ENCODE results near the gene THBS2.

The THBS2 gene

DNA sequence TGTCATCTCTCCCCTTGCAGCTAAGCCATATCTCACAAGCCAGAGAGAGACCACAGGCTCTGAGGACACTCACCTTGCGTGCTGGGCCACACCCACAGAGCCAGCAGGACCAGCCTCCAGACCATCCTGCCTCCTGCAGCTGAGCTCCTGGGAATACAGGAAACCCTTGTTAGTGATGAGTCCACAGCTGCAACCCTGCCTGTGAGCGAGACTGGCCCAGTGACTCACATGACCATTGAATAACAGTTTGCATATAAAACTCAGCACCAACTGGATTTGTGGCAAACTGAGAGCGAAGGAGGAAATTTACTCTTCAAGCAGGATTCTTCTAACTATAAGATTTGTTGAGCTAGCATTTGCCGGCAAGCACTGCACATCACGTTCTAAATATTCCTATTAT lies 3.0 kb downstream of the THBS2 start:
- peak overlapping the region; percentile 73 to 93 for H3K27ac ChIP-seq
- peak; percentile 82 for DNase-seq (ENCODE audit: low spot score)
- TF ChIP-seq, protein P1, sequence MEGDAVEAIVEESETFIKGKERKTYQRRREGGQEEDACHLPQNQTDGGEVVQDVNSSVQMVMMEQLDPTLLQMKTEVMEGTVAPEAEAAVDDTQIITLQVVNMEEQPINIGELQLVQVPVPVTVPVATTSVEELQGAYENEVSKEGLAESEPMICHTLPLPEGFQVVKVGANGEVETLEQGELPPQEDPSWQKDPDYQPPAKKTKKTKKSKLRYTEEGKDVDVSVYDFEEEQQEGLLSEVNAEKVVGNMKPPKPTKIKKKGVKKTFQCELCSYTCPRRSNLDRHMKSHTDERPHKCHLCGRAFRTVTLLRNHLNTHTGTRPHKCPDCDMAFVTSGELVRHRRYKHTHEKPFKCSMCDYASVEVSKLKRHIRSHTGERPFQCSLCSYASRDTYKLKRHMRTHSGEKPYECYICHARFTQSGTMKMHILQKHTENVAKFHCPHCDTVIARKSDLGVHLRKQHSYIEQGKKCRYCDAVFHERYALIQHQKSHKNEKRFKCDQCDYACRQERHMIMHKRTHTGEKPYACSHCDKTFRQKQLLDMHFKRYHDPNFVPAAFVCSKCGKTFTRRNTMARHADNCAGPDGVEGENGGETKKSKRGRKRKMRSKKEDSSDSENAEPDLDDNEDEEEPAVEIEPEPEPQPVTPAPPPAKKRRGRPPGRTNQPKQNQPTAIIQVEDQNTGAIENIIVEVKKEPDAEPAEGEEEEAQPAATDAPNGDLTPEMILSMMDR (IDR thresholded peaks at IDR 0.05), result no peak
- peak overlapping the region; percentile 82 for H3K4me3 ChIP-seq

DNA sequence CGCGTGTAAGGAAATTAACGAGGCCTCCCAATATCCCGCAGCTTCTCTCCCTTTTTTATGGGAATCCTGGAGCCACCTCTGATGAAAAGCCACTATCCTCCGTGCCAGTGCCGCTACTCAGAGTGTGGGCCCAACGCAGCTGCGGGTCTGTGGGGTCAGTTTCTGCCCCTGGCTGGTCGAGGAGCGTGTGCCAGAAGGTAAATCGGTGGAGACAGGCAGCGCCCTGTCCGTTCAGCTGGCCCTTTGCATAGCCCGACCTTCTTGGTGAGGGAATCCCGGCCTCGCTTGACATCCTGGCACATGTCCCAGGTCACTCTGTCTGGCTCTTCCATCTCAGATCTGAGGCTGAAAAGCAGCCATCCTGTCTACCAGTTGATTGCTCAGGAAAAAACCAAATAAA lies 4.6 kb downstream of the THBS2 start:
- Histone ChIP-seq H3K4me3 (peak overlapping the region; percentile 33), H3K27ac (peak overlapping the region; percentile 41 to 93)
- TF ChIP-seq, protein P1 (IDR thresholded peaks at IDR 0.05), result no peak
- DNase-seq (ENCODE audit: low spot score), result peak; percentile 69

DNA sequence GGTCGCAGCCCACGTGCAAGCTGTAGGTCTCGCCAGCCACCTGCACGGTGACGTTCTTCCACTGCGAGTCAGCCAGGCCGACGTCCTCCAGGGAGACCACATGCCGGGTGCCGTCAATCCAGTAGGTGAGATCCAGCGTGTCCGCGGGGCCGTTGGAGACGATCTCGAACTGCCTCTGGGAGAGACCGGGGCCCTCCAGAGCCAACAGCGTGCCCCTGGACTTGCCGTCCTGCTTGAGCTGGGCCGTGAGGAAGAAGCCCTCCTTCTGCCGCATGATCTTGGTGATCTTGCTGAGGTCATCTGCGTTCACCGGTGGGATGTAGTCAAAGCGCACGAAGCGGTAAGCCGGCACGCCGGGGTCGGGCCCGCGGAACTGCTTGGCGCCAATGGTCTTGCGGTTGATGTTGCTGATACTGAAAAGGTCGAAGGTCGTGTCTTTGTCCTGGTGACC lies 5.1 kb downstream of the THBS2 start:
- TF ChIP-seq, protein P1 (IDR thresholded peaks at IDR 0.05), result no peak
- peak; percentile 70 for DNase-seq (ENCODE audit: low spot score)

DNA sequence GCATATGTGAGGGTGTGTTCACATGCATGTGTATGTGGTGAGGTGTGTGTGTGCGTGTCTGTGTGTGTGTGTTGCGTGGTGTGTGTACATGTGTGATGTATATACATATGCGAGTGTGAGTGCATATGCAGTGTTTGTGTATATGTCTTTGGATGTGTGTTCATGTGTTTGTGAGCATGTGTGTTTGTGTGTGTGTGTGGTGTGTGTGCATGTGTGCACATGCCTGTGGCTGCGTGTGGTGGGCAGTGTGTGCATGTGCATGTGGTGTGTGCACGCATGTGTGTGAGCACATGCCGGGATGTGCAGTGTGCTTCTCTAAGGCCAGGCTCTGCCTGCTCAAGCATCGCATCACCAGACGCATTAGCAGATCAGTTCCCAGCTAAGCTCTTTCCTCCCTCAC lies 5.7 kb downstream of the THBS2 start:
- DNase-seq (ENCODE audit: low spot score), result peak; percentile 21
- Histone ChIP-seq H3K27ac (peak overlapping the region in 1 of 2 donors; percentile 93), H3K4me3 (peak overlapping the region; percentile 55)
- TF ChIP-seq, protein P1 (IDR thresholded peaks at IDR 0.05), result no peak

More for the DNA sequence above, 5.1 kb downstream of the THBS2 start:
- H3K4me3 ChIP-seq, result no peak overlapping the region
- H3K27ac ChIP-seq, result peak overlapping the region in 1 of 2 donors; percentile 93

DNA sequence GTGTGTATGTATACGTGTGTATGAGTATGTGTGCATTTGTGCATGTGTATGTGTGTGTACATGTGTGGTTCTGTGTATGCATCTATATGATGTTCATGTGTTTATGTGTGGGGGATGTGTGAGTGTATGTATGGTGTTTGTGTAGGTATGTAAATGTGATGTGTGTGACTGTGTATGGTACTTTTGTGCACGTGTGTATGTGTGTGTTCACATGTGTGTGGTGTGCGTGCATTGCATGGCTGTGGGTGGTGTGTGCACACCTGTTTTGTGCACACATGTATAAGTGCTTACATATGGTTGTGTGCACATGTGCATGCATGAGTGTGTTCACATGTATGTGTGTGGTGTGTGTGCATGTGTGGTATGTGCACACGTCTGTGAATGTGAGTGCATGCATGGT lies 6.2 kb downstream of the THBS2 start:
- no peak for DNase-seq (ENCODE audit: low spot score)
- peak overlapping the region; percentile 55 for H3K4me3 ChIP-seq
- no peak overlapping the region for H3K27ac ChIP-seq
- TF ChIP-seq, protein P1 (IDR thresholded peaks at IDR 0.05), result no peak

DNA sequence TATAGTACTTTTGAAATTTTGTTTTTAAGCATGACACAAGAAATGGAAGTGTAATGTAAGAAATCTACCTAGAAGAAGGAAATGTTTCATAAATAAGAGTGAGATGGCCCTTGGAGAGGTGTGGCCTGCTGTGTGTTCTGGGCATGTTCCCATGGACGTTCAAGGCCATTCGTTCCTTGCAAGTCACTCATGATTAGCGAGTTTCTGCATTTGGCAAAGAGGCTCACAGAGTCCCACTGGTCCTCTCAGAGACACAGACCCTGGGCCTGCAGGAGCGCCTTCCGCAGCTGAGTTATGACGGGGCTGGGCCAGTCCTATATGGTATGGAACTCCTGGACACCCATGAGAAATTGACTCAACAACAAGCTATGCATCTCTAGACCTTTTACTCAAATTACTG lies 7.2 kb downstream of the THBS2 start:
- no peak for DNase-seq (ENCODE audit: low spot score)
- TF ChIP-seq, protein P1 (IDR thresholded peaks at IDR 0.05), result no peak
- Histone ChIP-seq H3K27ac (peak overlapping the region in 1 of 2 donors; percentile 41), H3K4me3 (peak overlapping the region; percentile 55)

DNA sequence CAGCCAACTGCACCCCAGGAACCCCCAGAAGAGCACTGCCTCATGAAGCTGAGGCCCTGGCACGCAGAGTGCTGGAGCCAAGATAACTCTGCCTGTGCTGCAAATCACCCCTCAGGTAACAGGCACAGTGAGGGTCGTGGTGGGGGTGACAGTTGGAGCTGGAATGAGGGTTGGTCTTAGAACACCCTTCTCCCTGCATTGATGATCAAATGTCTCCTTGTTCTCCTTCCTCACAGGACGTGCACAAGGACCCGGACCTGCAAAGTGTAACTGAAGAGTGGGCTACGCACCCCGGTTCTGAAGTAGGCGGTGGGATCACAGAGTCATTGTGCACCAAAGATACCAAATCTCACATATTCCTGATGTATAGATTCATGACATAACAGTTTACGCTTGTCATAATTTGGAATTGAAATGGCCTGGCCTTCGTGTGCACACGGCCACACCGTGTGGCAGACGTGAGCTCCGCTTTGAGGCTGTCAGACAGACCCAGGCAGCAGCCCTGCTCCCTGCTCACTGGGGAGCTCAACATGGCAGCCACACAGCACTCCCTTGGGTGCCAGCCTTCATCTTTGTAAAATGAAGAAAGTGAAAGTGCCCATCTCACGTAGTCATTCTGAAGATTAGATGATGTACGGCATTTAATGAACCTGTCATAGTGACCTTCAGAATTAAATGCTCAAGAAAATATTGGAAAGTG lies 8.8 kb downstream of the THBS2 start:
- no peak for DNase-seq (ENCODE audit: low spot score)
- H3K4me3 ChIP-seq, result peak overlapping the region; percentile 40
- H3K27ac ChIP-seq, result peak overlapping the region in 1 of 2 donors; percentile 52
- TF ChIP-seq, protein P1 (IDR thresholded peaks at IDR 0.05), result no peak

Measured in coronary artery (tissue), 2 donors.